GM18517 (cell line): Measurements from ENCODE around the gene SIT1.

Experiments
- ATAC-seq: cut with Tn5 transposase; IDR thresholded peaks from one replicate; pipeline ENCODE4 v1.9.1; 2021; ENCODE audit warnings: mild to moderate bottlenecking, moderate library complexity; ENCODE audit not compliant: unreplicated experiment

The SIT1 gene

GRCh38 chr9:35608221-35608620, 42.5 kb downstream of the SIT1 start:
- ATAC-seq, result no peak

- ATAC-seq, result no peak
Measured at GRCh38 chr9:35606726-35607125, 44.0 kb downstream of the SIT1 start.

DNA sequence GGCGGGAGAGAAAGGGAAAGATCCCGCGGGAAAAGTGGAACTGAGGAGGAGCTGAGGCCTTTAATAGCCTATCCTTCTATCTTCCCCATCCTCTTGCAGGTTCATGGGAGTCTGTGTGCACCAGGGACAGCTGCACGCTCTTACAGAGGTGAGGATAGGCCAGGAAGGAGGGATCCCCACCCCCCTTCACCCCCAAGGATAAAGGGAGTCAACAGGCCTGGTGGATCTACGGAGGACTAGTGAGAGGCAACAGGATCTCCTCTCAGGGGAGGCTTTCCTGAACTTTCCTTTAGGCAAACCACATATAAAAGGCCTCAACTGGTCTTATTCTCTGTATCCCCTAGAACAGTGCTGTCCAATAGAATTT, 44.6 kb downstream of the SIT1 start:
- no peak for ATAC-seq

DNA sequence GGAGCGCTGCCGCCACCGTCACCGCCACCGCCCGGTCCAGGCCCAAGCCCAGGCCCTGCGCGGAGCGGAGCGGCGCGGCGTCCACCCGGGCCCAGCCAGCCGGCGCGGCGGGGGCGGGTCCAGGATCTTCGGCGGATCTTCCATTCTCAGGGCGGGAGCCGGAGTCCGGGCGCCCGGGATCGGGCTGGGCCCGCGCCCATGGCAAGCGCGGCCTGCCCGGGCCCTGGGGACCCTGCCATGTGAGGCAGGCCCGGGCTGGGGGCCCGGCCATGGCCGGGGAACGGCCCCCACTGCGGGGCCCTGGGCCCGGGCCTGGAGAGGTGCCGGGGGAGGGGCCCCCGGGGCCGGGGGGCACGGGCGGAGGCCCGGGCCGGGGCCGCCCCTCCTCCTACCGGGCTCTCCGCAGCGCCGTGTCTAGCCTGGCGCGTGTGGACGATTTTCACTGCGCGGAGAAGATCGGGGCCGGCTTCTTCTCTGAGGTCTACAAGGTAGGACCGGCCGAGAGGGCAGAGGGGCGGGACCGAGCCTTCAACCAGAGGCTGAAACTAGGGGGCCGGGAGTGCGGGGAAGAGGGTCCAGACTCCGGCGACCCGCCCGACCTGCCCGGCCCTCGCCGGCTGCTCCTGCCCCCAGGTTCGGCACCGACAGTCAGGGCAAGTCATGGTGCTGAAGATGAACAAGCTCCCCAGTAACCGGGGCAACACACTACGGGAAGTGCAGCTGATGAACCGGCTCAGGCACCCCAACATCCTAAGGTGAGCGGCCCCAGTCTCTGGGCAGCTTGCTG, 45.2 kb downstream of the SIT1 start:
- peak; percentile 10 for ATAC-seq

DNA sequence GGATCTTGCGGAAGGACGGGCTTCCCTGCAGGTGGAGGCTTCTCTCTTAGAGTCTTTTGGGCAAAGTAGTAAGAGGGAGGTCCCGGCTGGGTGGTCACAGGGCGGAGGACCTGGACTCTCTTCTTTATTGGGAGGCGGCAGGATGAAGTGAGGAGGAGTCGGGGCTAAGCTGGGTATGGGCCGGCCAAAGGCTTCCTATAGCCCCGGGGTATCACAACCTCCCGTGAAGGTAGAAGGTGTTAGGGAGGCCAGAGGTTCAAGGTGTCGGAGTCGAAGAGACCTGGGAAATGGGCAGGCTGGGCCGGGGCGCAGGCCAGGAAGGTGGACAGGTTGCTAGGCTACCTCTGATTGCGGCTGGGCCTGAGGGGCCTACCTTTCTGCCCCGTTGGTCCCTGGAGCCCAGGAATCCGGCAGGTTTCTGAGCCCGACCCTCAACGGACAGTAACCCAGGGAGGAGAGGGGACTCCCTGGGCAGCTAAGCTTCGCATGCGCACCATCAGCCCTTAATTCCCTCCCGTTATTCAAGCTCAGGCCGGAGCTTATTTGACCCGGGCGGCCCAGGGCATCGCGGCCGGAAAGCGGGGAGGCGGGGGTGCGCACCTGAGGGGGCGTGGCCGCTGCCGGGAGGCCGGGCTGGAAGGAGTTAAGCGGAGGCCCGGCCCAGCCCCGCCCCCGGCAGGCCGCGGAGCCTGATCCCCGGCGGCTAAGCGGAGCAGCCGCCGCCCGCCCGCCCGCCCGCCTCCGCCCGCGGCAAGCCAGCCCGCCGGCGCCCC, 46.0 kb downstream of the SIT1 start, which contains the start of gene TESK1:
TSS of gene TESK1 (plus strand) at position 685 of the 773 bp plus-strand sequence. CDS start 358 bp downstream, outside the sequence.
- ATAC-seq, result peak; percentile 39

GRCh38 chr9:35603986-35604577, 46.6 kb downstream of the SIT1 start:
- ATAC-seq, result peak; percentile 85

DNA sequence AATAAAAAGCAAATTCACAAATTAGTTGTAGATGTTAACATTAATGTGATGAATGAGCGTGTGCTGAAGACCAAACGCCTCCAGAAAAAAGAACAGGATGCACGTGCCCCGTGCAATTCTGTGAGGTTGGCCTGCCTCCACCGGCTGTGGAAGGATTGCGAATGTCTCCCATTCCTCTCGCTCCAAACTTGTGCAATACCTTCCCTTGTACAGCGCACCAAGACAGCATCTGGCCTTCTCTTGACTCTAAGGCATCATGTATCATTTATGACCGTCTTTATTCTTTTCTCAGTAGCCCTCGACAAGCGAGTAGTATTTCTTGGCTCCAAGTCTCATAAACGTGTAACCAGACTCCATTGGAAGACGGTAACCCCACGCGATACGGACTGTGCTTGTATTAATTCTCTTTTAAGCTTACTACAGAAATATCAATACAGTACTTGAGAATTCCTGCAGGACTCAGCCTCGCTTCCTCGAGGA, 47.2 kb downstream of the SIT1 start:
- ATAC-seq, result no peak

DNA sequence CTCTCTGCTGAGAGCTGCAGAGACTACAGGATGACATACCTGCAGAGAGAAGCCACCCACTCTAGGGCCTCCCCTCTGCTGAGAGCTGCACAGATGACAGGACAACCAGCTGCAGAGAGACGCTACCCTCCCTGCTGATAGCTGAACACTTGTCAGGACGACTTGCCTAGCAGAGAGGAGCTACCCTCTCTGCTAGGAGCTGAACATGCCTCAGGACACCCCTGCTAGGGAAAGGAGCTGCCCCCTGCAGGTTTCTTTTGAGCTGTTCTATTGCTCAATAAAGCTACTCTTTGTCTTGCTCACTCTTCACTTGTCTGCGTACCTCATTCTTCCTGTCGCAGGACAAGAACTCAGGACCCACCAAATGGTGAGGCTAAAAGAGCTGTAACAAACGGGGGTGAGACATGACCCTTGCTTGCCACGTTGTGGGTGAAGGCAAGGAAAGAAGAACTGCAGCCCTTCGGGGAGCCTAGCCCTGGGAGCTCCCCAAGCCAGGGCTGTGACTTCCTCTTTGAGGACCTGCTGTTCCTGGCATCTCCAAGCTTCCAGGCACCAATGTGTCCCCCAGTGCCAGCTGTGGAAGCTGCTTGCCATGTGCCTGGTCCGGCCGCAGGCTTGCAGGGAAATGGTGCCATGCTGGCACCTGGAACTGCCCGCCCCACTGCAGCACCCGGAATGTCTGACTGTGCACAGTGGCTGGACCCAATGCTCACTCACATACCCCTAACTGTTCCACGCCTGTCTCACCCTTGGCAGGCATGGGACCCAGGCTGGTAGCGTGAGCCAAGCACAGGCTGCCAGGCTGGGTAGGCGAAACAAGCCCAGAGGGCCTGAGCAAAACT, 50.7 kb downstream of the SIT1 start:
- no peak for ATAC-seq
